Neural progenitor cell (in vitro differentiated cells): ENCODE results near the gene TBC1D14.

ENCODE experiments used
- EZH2phosphoT487 ChIP-seq: fragments of 200-600 bp; sonication (generic); IDR thresholded peaks from 2 replicates; pipeline ENCODE4 v1.6.1; 2017; ENCODE audit warnings: antibody characterized with exemption
- TF ChIP-seq, protein P1 (sequence below): fragments of 200-600 bp; sonication (generic); IDR thresholded peaks from 2 replicates; pipeline ENCODE4 v1.5.1; 2017; ENCODE audit warnings: antibody characterized with exemption, mild to moderate bottlenecking

DNA sequence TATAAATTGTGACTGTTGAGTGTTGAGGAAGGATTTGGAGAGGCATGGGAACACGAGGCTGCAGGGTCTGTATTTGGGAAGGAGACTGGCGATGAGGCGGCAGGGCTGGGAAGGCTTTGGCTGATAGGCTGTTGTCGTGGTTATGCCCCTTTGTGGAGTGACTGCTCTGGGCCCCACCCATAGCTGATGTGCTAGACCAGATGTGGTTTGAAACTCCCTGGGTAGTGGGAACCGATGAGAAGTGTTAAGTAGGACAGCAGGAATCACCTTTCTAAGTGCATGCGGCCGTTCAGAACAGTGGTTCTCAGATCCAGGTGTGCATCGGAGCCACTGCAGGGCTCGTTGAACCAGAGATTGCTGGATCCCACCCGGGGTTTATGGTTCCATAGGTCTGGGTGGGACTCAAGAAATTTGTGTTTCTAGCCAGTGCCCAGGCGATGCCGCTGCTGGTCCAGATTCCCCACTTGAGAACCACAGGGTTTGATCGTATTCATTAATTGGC, 42.3 kb downstream of the TBC1D14 start:
- TF ChIP-seq, protein P1, sequence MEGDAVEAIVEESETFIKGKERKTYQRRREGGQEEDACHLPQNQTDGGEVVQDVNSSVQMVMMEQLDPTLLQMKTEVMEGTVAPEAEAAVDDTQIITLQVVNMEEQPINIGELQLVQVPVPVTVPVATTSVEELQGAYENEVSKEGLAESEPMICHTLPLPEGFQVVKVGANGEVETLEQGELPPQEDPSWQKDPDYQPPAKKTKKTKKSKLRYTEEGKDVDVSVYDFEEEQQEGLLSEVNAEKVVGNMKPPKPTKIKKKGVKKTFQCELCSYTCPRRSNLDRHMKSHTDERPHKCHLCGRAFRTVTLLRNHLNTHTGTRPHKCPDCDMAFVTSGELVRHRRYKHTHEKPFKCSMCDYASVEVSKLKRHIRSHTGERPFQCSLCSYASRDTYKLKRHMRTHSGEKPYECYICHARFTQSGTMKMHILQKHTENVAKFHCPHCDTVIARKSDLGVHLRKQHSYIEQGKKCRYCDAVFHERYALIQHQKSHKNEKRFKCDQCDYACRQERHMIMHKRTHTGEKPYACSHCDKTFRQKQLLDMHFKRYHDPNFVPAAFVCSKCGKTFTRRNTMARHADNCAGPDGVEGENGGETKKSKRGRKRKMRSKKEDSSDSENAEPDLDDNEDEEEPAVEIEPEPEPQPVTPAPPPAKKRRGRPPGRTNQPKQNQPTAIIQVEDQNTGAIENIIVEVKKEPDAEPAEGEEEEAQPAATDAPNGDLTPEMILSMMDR, result no peak
- TF ChIP-seq EZH2phosphoT487, result no peak
